GM21528 (cell line): ENCODE results near the gene BBS12.
A peak's percentile ranks its signal among the peaks of the same experiment; 100 is the strongest.

ENCODE experiments used
- ATAC-seq: cut with Tn5 transposase; IDR thresholded peaks from one replicate; pipeline ENCODE4 v1.9.1; 2021; ENCODE audit warnings: mild to moderate bottlenecking, moderate library complexity; ENCODE audit not compliant: unreplicated experiment, low FRiP score

BBS12 gene

DNA sequence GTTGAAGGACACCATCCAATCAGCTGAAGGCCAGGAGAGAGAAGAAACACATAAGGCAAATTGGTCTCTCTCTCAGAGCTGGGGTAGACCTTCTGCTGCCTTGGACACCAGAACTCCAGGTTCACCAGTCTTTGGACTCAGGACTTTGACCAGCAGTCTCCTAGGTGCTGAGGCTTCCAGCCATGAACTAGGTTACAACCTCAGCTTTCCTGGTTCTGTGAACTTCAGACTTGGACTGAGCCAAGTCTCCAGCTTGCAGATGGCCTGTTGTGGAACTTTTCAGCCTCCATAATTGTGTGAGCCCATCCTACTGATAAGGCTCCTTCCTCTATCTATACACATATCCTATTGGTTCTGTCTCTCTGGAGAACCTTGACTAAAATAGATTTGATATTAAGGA is 20.6 kb upstream of the BBS12 start:
- no peak for ATAC-seq

DNA sequence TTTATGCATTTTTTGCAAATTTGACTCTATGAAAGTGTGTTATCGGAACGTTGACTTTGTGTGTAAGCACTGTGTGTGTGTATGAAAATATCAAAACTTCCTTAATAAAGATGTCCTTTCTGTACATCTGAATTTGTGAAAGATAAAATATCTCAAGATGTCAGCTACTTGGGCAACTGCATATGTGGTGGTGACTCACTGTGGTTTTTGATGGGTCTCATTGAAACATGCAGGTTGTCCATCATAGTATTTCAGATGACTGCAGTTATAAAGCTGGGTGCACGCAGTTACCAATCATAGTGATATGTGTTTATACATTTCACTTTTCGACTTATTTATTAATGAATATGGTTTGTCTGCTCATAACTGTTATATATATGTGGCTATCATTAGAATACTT is 19.7 kb upstream of the BBS12 start:
- no peak for ATAC-seq

DNA sequence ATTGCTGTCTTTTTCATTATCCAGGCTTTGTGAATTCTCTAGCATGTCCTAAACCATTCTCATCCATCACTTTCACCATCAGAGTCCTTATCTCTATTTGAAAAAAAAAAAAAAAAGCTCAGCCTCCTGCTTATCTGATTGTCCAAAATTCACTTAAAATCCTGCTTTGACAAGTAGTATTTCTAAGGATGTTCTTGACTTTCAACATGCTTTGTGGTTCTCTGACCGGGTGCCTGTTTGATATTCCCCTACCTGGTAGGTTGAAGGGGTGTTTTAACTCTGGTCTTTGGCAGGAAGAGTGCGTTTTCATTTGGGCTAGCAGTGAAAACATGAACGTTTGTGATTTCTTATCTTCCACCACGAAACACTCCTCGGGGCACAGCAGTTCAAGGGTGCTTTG is 17.3 kb upstream of the BBS12 start:
- no peak for ATAC-seq

DNA sequence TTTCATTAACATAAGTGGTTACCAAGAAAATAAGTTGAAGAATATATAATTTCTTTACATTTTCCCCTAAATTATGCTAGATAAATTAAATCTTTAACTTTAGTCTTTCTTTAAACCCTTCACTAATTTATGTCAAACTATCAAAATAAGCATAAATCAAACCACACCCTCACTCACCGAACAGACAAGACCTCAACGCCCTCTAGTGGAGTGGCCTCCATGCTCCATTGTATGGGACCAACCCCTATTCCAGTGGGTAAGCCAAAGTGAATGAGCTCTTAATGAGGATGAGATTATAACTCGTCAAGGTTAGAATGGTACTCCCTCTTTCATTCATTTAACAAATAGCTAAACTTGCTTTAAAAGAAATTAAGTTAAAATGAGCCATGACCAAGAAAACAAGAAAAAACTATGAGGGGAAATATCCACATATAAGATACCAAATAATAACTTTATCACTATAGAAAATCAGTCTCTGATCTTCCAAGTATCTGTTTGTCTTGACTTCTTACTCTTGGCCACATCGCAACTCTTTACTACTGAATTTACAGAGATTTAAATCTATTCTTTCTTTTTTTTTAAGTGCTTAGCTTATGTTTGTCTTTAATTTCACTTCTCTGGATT is 15.6 kb upstream of the BBS12 start:
- peak; percentile 86 for ATAC-seq

DNA sequence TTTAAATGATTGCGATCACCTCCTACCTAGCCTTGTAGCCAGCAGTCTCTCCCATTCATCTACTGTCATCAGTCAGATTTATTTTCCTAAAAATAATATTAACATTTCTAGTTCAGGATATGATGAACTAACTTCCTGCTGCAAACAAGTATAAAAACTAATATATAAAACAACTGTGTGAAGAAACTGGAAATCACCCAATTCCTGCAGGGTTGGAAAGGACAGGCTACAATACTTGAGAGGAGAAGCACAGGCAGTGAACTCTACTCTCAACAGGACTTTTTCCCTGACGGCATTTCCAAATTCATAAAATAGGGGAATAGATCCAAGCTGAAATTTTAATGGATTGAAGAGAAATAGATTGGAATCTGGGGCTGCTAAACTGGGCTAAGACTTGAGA is 14.2 kb upstream of the BBS12 start:
- no peak for ATAC-seq

DNA sequence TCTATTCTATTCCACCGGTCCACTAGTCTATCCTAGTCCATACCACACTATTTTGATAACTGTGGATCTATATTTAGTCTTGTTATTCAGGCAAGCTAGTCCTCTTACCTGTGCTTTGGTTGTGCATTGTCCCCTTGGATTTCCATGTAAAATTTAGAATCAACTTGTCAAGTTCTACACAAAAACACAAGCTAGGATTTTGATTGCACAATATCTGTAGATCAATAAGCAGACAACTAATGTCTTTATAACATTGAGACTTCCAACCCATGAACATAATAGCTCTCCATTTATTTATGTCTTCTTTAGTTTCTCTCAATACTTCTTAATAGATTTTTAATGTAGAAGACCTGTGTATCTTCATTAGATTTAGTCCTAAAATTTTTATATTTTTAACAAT is 10.2 kb upstream of the BBS12 start:
- ATAC-seq, result no peak

DNA sequence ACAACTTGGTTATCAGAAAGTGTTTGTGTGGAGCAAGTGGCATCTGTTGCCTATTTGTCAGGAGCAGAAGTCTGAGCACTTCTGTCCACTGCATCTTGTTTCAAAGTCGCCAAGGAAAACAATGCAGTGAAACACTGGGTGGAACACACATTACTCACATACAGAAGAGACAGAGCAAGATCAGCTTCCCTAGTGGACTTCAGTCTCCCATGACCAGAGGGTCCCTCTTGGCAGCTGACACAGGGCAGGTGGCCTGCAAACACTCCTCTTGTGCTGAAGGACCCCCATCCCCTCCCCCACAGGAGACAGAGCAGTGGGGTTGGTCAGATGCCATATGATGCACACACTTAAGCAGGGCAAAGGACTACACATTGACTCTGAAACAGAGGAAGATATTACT is 3.6 kb upstream of the BBS12 start:
- no peak for ATAC-seq

DNA sequence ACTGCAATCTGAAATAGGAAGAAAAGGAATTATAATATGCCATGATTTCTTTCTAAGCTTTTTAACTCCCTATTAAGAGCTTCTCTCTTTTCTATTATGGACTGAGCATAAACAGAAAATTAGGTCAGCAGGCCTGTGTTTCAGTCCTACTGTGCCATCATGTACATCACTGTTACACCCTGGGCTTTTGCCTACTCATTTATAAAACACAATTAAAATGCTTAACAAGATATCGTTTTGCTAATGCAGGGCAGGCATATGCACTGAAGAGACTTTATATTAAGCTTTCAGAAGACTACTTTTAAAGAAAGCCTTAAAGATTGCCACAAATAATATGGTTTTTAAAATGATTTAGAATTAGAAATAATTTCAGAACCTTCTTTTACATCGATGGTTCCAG is 828 bp upstream of the BBS12 start:
- no peak for ATAC-seq

DNA sequence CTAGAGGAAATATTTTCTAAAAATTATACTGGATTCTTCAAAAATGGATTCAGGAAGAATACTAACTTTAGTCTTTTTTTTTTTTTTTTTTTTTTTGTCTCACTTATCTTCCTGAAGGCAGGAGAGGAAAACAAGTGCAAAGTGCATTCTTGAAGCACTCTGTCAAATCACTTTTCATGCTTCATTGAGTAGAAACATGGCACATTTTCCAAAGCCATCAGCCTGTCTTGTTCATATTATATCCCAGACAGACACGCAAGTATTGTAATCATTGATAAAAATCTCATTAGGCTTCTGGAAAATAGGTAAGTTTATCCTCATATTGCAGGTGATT is 1.2 kb downstream of the BBS12 start:
- ATAC-seq, result no peak

DNA sequence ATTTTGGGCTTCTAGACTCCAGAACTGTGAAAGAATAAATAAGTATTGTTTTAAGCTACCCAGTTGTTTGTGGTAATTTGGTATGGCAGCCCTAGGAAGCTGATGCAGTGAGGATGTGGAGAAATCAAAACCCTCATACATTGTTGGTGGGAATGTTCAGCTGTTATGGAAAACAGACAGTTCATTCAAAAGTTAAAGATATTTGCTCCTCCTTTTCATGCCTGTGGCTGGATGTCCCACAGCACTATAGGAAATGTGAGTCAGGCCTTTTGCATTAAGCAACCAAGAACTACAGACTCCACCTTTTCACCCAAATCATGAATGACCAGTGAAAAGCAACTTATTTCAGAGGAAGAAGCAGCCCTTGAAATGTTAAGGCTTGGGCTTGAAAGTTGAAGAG is 6.7 kb downstream of the BBS12 start:
- ATAC-seq, result no peak

DNA sequence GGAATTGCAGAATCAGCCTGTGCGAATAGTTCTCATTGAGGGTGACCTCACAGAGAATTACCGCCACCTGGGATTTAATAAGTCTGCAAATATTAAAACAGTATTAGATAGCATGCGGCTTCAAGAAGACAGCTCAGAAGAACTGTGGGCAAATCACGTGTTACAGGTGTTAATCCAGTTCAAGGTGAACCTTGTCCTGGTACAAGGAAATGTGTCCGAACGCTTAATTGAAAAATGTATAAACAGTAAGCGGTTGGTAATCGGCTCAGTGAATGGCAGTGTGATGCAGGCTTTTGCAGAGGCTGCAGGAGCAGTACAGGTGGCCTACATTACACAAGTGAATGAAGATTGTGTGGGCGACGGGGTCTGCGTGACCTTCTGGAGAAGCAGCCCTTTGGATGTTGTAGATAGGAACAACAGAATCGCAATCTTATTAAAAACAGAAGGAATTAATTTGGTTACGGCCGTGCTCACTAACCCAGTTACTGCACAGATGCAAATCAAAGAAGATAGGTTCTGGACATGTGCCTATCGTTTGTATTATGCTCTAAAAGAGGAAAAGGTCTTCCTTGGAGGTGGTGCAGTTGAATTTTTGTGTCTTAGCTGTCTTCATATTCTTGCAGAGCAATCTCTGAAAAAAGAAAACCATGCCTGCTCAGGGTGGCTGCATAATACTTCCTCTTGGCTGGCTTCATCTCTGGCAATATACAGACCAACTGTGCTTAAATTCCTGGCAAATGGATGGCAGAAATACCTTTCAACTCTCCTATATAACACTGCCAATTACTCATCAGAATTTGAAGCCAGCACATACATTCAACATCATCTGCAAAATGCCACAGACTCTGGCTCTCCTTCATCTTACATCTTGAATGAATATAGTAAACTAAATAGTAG is 10.7 kb downstream of the BBS12 start:
- ATAC-seq, result no peak

DNA sequence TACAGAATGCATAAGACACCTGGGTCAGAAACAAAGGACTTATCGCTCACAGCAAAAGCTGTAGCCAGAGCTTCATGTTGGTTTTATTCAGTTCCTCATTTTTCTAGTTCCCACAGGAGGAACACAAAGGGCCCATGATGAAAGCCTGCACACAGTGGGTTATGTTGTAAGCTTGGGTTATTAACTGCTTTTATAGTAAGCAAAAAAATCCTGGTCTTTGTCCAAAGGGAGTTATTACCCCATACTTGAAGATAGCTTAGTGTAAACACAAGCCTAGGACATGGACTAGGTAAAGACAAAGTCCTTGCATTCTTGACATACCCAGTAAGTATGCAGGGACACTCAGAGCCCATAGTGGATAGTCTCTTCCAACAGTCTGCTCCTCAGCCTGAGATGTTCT is 11.7 kb downstream of the BBS12 start:
- ATAC-seq, result no peak

DNA sequence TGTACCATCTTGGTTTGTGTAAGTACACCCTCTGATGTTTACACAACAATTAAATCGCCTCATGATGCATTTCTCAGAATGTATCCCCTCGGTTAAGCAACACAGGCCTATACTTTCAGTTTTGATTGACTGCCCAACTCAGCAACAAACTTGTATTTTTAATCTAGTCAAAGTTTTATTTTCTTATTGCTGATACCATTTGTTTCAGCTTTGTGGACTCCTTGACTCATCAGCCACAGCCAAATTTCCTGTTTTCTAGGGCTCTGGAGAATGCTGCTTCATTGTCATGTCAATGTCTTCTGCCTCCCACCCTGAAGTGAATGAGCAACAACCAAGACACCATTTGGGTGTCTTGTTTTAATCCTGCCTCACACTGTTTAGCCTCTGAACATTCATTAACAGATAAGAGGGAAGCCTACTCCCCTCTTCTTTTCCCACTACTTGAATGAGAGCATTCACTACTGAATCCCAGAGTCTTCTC is 14.0 kb downstream of the BBS12 start:
- no peak for ATAC-seq

DNA sequence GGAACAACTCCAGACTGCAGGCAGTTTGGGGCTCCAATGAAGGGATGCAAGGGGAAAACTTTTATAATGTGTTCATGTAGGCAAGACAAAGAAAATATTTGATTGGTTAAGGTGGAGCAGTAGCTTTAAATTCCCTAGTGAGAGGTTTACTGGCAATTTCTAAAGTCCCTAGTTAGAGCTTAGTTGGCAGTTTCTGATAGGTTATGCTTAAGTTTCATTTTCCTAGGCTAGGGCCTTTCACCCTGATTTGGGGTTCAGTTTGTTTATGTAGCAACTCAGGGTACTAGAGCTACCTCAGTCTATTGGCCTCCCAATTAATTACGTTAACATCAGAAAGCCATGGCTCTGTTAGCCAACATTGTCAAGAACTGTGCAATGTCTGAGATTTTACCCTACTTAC is 14.6 kb downstream of the BBS12 start:
- ATAC-seq, result no peak

DNA sequence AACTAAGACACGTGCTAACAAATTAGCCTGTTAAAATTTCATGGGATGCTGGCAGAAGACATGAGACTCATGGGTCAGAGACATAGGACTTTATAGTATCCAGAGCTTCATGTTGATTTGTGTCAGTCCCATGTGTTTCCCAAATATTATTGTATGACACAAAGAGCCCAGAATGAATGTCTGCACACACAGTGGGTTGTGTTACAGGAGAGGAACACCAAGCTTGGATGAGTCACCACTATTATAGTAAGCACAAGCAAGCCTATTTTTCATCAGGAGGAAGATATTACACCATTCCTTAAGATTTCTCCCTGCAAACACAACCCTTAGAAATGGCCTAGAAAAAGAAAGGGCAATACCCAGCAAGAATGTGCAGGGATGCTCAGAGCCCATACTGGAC is 15.4 kb downstream of the BBS12 start:
- ATAC-seq, result no peak

DNA sequence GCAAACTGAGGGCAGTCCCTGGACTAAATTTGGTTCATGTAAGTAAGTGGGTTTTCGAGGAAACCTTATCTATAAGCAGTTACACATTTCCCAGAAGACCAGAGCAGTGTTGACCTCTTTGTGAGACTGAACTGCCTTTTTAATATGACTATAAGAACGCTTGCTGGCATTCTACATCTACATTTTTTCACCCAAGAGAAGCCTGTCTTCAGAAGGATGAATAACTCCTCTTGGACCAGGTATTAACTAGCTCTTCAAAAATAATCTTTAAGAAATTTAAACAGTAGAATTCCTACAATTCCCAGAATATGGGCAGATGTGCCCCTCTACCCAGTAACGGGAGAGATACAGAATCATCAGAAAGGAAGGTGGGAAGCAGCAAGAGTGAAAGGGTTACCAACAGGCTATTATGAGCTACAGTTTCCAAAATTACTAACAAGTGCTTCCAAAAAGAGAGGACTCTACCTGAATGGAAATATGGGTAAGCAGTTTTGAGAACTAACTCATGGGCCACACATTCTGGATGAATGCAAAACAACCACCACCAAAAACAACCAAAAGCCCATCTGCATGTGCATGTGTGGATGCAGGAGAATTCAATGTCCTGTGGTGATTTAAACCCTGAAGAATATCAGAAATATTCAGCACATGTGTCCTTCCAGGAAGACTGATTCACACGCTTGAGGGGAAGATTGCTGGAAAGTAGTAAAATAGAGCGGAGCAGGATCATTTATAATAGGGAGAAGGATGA is 17.4 kb downstream of the BBS12 start:
- ATAC-seq, result no peak

DNA sequence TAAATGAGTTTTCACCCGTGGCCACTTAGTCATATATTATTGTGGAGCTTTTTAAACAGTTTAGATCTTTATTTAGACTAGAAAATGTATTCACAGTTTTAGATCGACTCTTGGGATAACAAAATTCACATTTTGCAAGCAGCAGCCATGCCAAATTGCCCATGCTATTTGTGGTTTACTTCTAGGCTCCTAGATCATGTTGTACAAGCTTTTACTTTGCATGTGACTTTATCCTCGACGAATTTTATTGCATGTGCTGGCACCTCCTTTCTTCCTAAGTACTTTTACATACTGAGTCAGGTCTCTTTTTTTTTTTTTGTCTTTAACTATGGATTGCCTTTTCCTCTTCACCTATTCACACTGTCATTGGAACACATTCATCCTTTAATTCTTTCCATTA is 23.2 kb downstream of the BBS12 start:
- no peak for ATAC-seq

DNA sequence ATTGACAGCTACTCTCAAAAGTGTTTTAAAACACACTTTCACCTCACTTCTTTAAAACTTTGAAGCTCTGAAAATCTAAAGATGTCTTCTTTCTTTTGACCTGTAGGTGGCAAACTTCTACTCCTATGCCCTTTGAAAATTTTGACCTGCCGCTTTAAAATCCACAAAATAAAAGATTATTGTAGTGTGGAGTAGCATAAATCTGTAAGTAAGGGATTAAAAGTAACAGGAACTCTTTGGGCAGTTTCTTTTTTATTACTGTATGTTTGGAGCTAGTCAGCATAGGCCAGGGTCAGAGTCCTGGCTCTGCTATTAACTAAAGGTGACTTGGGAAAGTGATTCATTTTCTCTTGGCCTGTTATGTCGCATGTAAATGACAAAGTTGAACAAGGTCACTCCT is 25.5 kb downstream of the BBS12 start:
- ATAC-seq, result no peak

DNA sequence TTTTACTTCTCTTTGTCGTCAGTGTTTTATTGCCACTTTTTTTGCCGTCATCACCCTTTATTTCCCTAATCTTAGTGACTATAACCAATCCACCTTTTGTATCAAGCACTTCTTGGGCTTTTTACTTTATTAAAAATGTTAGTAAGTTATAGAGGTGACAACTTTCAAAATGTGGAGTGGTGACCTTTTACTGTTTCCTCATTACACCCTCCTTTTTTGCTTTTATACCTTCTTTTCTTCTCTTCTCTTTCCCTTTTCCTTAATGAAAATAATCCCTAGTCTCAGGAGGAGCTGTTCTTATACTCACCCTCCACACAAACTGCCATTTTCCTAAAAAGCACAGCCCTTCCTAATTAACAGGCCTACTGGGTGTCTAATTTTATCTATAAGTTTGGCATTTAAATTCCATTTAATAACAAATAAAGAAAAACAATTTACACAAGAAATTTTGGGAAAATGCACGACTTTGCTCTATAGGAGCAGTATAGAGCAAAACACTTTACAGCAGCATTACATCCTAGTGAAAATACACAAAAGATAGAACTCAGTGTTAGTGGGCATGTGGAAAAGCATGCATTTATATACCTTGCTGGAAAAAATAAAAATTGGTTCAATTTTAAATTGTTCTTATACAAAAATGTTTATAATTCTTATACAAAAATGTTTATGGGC is 27.3 kb downstream of the BBS12 start:
- ATAC-seq, result no peak

DNA sequence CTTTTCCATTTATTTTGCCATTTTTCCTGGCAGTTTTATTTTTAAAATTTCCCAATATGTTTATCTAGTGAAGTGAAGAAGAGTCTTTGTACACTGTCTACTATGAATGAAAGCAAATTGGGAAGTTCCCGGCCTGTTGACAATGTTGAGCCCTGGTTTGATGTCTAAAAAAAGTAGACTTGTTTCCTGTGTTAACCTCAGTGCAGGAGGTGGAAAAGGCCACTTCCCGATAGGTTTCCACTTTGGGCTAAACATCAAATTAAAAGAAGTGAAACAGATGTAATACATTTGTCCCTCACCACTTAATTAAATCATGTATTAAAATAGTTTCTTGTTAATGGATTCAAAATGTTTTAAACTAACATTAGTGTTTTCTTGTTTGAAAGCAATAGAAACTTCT is 30.0 kb downstream of the BBS12 start:
- ATAC-seq, result no peak
